HG03457 (cell line): ENCODE data around the gene CFP.
"Not testable (repeated sequence)": the region's sequence is repeated elsewhere in the genome, so short reads cannot be mapped to it uniquely, and the experiment has no call there.

Source experiments
- ATAC-seq: cut with Tn5 transposase; IDR thresholded peaks from one replicate; pipeline ENCODE4 v1.9.1; 2021; ENCODE audit warnings: moderate number of reproducible peaks; ENCODE audit not compliant: unreplicated experiment

CFP gene

DNA sequence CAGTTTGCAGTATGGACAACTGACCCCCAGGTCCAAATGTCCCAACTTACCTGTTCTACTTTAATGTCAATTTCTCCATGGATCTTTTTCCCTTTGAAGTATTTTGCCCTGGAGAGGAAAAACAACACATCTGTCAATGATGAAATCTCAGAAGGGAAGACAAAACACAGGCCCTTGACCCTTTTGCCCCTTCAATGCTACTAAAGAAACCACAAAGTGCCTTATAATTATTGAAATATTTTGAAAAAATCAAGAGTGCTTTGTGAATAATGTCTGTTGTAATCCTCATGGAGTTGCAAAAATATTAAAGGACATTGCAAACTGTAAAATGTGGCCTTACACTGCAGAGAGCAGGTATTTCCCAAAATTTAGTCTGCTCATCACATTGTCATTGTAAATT is 22.6 kb downstream of the CFP start:
- no peak for ATAC-seq

DNA sequence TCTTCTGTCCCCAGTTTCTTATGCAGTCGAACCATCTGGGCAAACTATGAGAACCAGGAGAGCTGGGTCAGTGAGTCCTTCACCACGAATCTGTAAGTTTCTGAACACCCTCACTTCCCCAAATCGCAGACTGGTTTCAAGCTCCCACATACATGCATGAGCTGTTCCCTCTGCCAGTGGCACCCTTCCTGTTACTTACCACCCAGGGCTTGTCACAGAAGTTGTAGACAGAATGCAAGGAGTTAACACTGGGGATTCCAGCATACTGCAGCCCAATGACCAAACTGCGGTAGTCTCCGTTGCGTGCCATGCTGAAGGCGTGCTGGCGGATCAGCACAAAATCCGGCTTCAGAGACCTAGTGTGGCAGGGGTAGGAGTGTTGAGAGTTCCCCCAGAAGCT is 24.7 kb downstream of the CFP start:
- no peak for ATAC-seq

DNA sequence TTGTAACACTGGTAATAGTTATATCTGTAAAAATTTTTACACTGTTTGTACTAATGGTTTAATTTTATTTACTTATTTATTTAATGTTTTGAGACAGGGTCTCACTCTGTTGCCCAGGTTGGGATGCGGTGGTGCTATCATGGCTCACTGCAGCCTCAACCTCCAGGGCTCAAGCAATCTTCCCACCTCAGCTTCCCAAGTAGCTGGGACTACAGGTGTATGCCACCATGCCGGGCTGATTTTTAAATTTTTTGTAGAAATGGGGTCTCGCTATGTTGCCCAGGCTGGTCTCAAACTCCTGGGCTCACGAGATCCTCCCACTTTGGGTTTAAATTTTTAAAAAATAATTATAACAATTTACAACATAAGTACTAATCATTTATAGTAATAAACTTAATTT is 26.6 kb downstream of the CFP start:
- ATAC-seq: not testable (repeated sequence)

DNA sequence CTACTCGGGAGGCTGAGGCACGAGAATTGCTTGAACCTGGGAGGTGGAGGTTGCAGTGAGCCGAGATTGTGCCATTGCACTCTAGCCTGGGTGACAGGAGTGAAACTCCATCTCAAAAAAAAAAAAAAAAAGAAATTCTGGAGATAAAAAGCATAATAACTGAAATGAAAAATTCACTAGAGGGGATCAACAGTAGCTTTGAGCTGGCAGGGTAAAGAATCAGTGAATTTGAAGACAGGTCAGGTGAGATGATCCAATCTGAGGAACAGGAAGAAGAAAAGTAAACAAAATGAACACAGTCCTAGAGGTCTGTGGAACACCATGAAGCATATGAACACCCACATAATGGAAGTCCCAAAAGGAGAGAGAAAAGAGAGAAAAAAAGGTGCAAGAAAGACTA is 32.5 kb downstream of the CFP start:
- ATAC-seq: no peak

DNA sequence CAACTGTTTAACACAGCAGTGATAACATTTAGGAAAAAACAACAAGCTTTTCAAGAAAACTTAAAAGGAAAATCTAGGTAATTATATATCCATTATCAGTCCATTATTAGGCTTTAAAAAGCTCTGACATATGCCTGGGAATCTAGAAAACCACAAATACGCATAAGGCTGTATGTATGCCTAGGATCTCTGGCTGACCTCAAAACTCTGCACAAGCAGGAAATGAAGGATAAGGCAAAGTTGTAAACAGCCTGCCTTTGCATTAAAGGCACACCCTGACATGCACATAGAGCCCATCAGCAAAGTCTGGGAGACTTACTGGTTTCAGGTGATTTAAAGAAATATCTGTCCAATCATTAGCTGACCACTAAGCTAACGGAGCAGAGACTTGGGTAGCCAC is 33.5 kb downstream of the CFP start:
- no peak for ATAC-seq

DNA sequence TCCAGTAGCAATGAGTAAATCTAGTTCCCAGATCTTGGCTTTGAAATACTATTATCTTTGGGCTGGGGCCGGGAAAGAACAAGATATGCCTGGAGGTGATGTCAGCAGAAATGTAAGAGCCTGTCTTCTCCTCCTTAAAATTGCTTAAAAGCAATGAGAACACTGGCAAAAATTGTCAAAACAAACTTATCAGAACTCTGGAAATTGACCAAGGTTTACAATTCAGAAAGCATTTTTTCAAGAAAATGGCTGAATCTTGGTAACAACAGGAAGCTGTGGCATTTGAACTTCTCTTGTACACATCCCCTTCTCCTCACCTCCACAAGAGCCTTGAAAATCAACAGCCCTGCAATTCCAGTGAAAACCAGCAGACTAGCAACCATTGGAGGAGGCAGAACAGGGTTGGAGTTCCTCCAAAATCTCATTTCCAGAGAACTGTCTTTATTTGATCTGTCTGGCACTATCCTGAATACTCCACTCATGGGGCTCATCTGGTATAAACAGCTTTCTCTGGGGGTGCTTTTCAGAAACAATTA is 33.9 kb downstream of the CFP start:
- no peak for ATAC-seq

DNA sequence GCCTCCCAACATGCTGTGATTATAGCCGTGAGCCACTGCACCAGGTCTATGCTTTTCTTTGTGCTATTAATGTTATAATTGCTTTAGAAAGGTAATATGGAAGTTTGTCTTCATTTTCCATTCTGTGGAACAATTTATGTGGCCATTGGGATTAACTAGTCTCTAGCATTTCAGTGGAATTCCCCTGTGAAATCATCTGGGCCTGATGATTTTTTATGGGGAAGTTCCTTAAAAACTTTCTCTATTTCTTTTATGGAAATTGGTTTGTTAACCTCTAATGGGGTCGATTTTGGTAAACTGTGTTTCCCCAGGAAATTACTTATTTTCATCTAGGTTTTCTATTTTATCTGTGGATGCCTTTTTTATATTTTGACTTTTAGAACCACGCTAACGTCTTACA is 36.2 kb downstream of the CFP start:
- no peak for ATAC-seq

DNA sequence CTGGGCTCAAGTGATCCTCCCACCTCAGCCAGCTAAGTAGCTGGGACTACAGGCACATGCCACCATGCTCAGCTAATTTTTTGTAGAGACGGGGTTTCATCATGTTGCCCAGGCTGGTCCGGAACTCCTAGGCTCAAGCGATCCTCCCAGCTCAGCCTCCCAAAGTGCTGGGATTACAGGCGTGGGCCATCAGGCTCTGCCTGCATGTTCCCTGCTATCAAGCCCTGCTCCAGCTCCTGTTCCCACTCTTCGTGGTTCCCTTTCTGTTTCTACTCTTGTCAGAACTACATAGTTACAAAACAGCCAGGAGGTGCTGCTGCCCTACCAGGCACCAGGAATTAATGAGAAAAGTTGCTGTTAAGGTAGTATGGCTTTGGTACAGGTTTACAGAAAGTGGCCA is 38.7 kb downstream of the CFP start:
- ATAC-seq: no peak

DNA sequence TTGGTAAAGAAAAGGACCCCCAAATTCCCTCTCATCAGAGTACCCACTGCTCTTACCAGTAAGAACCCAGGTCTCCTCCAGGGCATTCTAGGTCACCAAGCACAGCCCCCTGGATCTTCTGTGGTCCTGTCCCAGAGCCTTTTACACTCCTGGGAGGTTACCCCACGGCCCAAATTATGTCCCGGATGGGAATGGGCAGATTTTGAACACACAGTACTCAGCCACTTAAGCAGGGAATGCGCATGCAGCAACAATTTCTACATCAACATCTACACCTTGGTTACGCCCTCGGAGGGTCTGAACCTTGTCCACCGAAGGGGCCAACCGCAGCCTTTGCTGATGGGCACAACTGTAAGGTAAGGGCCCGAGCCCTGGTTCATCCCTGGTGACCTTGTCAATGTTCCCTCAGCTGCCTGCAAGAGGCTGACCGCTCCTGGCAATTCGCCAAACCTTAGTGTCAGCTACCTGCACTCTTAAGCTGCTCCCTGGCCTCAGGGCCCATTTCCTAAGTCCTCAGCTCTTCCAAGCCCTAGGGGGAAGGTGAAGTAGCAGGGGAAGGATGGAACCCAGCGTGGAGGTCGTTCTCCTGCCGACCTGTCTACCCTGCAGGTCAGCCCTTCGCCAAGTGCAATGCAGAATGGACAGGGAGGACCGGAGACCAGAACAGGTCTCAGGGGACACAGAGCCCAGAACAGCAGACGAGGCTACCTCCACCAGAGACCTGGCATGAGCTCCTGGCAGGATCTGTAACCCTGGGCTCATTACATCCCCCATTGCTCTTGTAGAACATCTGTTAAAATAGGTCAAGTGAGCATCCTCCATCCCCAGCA is 41.6 kb downstream of the CFP start:
- no peak for ATAC-seq

DNA sequence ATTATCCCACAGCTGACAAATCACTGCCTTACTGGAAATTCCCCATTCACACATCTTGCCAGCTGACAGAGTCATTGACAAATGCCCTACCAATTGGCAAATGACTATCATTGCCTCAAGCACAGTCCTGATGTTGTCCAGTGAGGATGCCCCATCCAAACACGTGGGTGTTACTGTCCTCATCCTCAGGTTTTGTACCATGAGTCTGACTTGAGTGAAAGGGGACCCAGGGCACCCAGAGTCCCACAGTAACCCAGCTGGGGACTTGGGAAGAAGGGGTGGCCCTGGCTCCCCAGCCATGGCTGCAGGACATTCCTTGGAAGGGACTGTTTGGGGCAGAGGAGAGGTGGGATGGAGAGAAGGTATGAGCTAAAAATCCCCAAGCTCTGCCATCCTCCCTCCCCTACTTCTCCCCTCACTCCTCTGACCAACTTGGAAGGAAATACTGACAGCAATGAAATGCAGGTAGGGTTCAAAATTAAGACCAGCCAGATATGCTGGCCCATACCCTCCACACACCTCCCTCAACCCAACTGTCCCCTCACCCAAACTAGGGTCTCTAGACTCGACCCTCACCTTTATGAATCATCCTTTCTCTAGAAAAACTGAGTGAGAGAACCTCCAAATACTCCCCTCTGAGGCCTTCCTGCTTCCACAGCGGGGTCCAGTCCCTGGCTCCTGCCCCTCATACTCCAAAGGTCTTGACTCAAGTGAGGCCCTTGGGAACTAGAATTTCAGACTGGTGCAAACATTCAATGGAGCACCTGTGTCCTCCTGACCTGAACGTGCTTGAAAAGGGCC is 42.4 kb downstream of the CFP start:
- ATAC-seq: no peak

DNA sequence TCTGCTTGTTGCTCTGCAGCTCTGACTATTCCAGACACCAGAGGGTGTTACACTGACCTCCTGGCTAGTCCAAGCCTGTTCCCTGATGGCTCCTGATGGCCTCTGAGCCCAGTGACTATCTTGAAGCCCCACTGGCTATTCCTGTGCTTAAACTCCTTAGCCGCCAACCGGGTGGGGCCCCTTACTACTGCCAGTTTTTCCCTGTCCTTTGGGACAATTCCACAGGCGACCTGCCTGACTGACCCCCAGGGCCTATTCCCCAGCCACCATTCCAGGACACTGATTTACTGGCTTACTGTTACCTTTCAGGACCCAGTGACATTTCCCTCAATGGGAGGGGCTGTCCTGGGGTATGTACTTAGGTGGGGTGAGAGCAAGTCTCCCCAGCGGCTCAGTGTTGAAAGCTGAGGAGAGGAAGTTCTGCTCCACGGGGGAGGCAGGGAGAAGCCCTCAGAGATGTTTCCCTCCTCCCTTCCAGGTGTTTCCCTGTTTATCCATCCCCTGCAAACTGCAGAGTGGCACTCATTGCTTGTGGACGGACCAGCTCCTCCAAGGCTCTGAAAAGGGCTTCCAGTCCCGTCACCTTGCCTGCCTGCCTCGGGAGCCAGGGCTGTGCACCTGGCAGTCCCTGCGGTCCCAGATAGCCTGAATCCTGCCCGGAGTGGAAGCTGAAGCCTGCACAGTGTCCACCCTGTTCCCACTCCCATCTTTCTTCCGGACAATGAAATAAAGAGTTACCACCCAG is 43.5 kb downstream of the CFP start:
- ATAC-seq: no peak

DNA sequence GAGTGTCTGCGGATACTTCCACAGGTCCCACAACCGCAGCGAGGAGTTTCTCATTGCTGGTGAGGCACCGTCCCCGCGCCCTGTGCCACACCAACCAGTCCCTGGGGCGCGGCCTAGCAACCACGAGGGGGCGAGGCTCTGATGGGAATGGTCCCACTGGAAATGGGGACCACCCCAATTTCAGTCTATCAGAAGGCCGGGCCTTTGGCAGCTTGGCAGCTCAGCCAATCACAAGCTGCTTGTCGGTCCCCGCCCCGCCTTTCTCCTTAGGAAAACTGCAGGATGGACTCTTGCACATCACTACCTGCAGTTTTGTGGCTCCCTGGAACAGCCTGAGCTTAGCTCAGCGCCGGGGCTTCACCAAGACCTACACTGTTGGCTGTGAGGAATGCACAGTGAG is 44.5 kb downstream of the CFP start:
- ATAC-seq: no peak

DNA sequence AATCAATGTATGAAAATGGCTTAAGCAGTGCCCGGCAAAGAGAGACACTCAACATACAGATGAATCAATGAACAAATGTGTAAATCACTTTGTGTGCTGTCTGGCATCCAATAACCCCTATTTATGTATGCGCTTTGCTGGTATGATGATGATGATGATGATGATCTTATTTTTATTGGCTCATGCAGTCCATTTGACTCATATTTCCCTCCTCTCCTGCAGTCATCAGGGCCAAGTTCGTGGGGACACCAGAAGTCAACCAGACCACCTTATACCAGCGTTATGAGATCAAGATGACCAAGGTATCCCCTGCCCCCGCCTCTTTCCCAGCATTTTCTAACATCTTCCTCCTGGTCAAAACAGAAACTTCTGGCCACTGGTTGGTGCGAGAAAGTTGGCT is 45.0 kb downstream of the CFP start:
- ATAC-seq: no peak

DNA sequence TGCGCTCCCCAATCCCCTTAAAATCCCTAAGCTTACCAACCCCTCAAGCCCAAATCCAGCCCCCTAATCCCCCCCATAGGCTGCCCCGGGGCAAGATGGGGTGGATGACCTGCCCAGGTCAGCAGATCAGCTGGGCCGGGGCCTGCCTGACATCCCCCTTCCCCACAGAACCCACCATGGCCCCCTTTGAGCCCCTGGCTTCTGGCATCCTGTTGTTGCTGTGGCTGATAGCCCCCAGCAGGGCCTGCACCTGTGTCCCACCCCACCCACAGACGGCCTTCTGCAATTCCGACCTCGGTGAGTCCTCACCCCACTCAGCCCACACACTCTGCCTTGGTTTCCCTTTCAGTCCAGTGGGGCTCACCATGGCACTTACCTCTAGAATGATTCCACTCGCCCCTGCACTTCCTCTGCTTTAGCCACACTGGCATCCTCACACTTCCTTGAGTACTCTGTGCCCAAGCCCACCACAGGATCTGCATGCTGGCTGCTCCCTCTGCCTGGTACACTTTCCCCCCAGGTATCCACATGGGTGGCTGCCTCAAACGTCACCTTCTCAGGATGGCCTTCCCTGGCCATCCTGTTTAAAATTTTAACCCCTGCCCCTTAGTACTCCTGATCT is 46.4 kb downstream of the CFP start:
- ATAC-seq: no peak

DNA sequence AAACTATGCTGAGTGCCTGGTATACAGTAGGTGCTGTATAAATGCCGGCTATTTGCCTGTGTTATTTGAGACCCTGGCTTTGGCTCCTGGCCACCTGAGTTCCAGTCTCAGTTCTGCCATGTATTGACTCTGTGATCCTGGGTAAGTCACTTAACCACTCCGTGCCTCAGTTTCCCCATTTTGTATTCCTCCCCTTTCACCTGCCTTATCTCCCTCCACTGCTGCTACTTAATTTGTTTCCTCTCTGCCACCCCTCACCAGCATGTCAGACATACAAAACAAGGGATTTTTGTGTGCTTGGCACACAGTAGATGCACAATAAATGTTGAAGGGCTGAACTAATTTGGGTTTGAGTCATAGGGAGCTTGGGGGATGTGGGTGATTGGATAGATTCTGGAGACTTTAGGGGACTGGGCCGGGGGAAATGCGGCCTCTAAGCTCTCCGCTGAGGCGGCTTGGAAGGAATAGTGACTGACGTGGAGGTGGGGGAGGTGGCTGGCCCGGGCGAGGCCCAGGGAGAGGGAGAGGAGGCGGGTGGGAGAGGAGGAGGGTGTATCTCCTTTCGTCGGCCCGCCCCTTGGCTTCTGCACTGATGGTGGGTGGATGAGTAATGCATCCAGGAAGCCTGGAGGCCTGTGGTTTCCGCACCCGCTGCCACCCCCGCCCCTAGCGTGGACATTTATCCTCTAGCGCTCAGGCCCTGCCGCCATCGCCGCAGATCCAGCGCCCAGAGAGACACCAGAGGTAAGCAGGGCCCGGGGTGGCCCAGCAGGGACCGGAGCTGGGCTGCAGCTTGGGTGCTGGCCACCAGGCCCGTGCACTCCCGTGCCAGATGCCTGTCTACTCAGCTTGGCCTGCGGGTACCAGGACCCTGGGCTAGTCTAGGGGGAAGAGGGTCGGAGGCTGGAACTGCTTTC is 47.7 kb downstream of the CFP start, which contains the start of gene TIMP1:
TIMP1 (plus strand) TSS at position 706 of the 917 bp plus-strand sequence. CDS start 980 bp downstream, outside the sequence.
- ATAC-seq: peak; percentile 86

DNA sequence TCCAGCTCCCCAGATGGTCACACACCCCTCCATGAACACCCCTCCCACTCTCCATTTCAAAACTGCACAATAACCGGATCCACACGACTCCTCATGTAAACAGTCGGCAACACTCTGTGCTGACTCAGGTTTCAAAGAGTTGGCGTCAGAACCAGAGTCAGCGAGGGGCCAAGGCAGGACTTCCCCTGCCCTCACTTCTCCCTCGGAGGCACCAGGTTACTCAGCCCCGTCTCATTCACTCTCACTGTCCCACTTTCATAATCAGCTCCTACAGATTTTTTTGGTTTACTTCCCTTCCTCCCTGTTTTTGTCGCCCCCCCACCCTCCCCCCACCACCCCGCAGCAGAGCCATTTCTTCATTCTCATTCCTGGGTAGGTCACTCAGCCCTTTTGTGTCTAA is 50.2 kb downstream of the CFP start:
- ATAC-seq: no peak

DNA sequence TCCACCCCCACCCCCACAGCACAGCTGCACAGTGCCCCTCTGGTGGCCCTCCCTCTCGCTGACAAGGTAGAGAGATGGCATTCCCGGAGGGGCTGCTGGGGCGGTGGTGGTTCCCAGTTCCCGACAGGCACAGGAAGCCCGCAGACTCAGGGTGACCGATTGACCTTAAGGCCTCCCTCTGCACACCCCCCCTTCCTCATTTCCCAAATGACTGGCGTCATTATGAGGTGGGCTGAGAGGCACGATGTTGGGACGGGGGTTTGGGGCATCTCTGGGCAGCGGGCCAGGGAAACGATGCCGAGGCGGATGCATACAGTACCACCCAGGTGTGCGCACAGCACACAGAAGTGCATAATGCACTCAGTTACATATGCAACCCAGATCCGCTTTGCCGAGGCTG is 51.0 kb downstream of the CFP start:
- no peak for ATAC-seq

DNA sequence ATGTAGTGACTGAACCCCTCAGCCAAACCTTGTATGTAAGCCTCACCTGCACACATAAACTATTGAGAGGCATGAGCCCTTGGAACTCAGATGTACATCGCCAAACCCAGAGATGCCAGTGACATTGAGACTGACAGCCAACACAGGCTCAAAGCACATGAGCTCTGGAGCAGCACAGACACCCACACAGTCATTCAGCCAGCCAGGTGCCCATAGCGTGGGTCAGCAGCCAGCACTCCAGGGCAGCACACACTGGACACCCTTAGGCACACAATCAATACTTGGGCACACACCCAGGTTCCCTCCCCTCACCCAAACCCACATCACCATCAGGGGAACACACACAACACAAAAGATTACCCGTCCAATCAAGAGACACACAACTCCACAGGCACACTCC is 51.8 kb downstream of the CFP start:
- ATAC-seq: no peak

DNA sequence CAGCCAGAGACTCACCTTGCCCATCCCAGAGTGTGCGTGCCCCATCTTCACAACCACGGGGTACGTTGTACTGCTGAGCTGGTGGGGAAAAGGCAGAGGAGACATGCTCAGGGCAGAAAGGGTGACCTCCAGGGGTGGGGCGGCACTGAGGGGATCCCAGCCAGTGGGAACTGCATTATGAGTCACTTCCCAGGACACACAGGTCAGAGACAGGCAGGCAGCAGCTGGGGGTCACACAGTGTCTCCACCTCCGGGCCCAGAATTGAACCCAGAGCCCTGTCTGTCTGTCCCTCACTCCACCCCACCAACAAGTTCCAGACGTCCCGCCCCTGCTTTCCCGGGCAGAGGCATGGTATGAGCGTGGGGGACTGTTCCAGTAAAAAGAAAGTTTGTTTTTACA is 52.3 kb downstream of the CFP start:
- no peak for ATAC-seq
